HG03066 (cell line): ENCODE data around the gene ADGRG3.
A peak's percentile ranks its signal among the peaks of the same experiment; 100 is the strongest.

Experiments
- ATAC-seq: cut with Tn5 transposase; IDR thresholded peaks from one replicate; pipeline ENCODE4 v1.9.1; 2021; ENCODE audit warnings: low read depth; ENCODE audit not compliant: unreplicated experiment

ADGRG3 gene

GRCh38 chr16:57732714-57733113 lies 64.6 kb downstream of the ADGRG3 start:
- ATAC-seq = no peak

DNA sequence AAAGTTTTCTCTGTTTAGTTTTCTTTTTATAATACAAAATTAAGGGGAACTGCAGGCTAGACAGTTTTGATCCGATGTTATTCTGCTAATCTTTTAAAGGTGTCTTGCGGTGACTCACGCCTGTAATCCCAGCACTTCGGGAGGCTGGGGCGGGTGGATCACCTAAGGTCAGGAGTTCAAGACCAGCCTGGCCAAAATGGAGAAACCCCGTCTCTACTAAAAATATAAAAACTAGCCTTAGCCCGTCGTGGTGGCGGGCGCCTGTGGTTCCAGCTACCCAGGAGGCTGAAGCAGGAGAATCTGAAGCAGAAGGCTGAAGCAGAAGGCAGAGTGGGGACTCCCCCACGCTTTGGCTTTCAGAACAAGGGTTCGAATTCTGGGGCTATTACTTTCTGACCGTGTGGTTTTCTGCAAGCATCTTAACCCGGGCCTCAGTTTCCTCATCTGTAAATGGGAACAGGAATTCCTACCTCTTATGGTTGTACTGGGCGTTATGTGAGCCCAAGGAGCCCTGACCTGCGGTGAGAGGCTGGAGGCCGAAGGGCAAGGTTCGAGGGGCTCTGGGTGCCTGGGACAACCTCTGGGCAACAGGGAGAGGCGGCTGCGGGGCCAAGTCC lies 66.3 kb downstream of the ADGRG3 start:
- ATAC-seq = no peak

- peak; percentile 87 for ATAC-seq
Measured at GRCh38 chr16:57734925-57735754, 67.0 kb downstream of the ADGRG3 start.

- ATAC-seq = peak; percentile 30
Measured at GRCh38 chr16:57735755-57736418, 67.8 kb downstream of the ADGRG3 start, which contains the start of gene KATNB1. TSS of gene KATNB1 (plus strand) at chr16:57735770. CDS start at chr16:57737244, 1,474 bp downstream.

DNA sequence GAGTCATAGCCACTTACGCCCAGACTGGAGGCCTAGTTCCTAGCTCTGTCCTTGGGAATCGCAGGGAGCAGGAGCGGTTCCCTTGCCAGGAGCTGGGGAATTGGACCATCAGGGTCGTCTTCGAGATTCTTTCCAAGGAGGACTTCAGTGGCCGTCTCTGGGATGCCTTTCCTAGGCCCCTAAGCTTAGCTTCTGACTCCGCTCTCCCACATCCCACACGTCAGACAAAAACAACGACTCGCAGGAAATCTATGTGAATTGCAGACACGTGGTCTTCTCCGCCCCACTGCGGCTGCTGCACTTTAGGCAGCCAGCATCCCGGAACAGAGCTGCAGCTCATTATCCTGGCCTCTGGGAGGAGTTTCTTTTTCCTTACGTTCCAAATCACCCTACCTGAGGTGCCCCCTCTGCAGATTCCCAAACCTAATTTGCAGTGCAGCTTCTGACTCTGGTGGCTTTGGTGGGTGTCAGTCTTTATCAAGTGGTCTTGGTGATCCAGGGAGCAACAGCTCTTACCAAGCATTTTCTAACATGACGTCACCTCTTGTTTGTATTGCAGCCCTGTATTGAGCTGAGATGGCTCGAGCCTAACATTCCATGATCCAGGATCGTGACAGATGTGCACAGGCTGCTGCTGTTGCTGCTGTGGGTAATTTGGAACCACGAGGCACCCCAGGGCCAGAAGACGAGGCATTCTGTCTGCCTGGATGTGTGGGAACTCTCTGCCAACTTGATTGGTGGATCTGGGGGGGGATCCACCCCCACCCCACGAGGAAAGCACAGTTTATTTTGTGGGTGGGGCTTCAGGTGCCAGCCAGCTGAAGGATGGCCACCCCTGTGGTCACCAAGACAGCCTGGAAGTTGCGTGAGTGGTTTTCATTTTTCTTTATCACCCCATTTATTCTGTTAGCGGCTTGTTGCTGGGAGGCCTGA lies 68.6 kb downstream of the ADGRG3 start:
- ATAC-seq = no peak

DNA sequence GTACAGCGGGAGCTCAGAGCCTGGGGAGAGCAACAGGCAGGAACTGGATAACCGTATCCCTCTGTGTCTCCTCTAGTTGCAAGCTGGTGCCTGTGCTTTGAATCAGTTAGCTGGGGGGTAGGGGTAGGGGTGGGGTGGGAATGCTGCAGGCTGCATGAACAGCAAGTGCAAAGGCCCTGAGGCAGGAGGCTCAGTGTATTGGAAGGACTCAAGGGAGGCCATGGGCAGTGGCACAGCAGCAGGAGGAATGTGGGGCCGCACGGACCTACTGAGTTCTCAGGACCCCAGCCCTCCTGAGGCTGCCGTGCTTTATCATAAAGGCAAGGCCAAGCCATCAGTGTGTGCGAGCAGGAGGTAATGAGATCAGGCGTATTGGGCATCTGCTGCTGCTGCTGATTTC lies 70.7 kb downstream of the ADGRG3 start:
- ATAC-seq = no peak
